ENCODE data around the gene CHCHD3.

Gene CHCHD3

GRCh38 chr7:132815696-132816311 lies 266.1 kb downstream of the CHCHD3 start:
- no peak for DNase-seq (ENCODE audit: low read depth in 2 of 2)

GRCh38 chr7:132815130-132815529 lies 266.8 kb downstream of the CHCHD3 start:
- DNase-seq (ENCODE audit: low read depth in 2 of 2) = no peak

- no peak for DNase-seq (ENCODE audit: low read depth in 2 of 2)
Measured at GRCh38 chr7:132810561-132810960, 271.3 kb downstream of the CHCHD3 start.

- no peak for DNase-seq (ENCODE audit: low read depth in 2 of 2)
Measured at GRCh38 chr7:132806834-132807233, 275.1 kb downstream of the CHCHD3 start.

- DNase-seq (ENCODE audit: low read depth in 2 of 2) = no peak
Measured at GRCh38 chr7:132805766-132806165, 276.1 kb downstream of the CHCHD3 start.

- DNase-seq (ENCODE audit: low read depth in 2 of 2) = no peak
Measured at GRCh38 chr7:132804849-132805485, 276.9 kb downstream of the CHCHD3 start.

- DNase-seq (ENCODE audit: low read depth in 2 of 2) = no peak
Measured at GRCh38 chr7:132800522-132800921, 281.4 kb downstream of the CHCHD3 start.

GRCh38 chr7:132799081-132799413 lies 282.8 kb downstream of the CHCHD3 start:
- DNase-seq (ENCODE audit: low read depth in 2 of 2) = no peak

GRCh38 chr7:132797152-132797551 lies 284.7 kb downstream of the CHCHD3 start:
- no peak for DNase-seq (ENCODE audit: low read depth in 2 of 2)

GRCh38 chr7:132793474-132793873 lies 288.4 kb downstream of the CHCHD3 start:
- no peak for DNase-seq (ENCODE audit: low read depth in 2 of 2)

- no peak for DNase-seq (ENCODE audit: low read depth in 2 of 2)
Measured at GRCh38 chr7:132791036-132791435, 290.9 kb downstream of the CHCHD3 start.

GRCh38 chr7:132790104-132790503 lies 291.8 kb downstream of the CHCHD3 start:
- DNase-seq (ENCODE audit: low read depth in 2 of 2) = no peak

- DNase-seq (ENCODE audit: low read depth in 2 of 2) = no peak
Measured at GRCh38 chr7:132789281-132789680, 292.6 kb downstream of the CHCHD3 start.

- no peak for DNase-seq (ENCODE audit: low read depth in 2 of 2)
Measured at GRCh38 chr7:132785870-132786269, 296.0 kb downstream of the CHCHD3 start.

- no peak for DNase-seq (ENCODE audit: low read depth in 2 of 2)
Measured at GRCh38 chr7:132784406-132784805, 297.5 kb downstream of the CHCHD3 start.

- DNase-seq (ENCODE audit: low read depth in 2 of 2) = no peak
Measured at GRCh38 chr7:132783824-132784223, 298.1 kb downstream of the CHCHD3 start.

- no peak for DNase-seq (ENCODE audit: low read depth in 2 of 2)
Measured at GRCh38 chr7:132782777-132783640, 298.9 kb downstream of the CHCHD3 start.

GRCh38 chr7:132780822-132781221 lies 301.1 kb downstream of the CHCHD3 start:
- DNase-seq (ENCODE audit: low read depth in 2 of 2) = no peak

- DNase-seq (ENCODE audit: low read depth in 2 of 2) = no peak
Measured at GRCh38 chr7:132779164-132779563, 302.7 kb downstream of the CHCHD3 start.

- DNase-seq (ENCODE audit: low read depth in 2 of 2) = no peak
Measured at GRCh38 chr7:132778761-132779160, 303.1 kb downstream of the CHCHD3 start.

GRCh38 chr7:132777956-132778355 lies 303.9 kb downstream of the CHCHD3 start:
- DNase-seq (ENCODE audit: low read depth in 2 of 2) = no peak

GRCh38 chr7:132777414-132777813 lies 304.5 kb downstream of the CHCHD3 start:
- DNase-seq (ENCODE audit: low read depth in 2 of 2) = no peak

GRCh38 chr7:132776048-132776620 lies 305.8 kb downstream of the CHCHD3 start:
- DNase-seq (ENCODE audit: low read depth in 2 of 2) = no peak
